Stimulated activated naive CD8-positive, alpha-beta T cell treated with anti-CD3 and anti-CD28 coated beads, Interleukin-15, Interleukin-2, amounts not matched to agents 100 ng/mL and 50 ng/mL, for 24 hours (primary cell): Measurements from ENCODE around the gene PSMG1.
"Not testable (repeated sequence)": the region's sequence is repeated elsewhere in the genome, so short reads cannot be mapped to it uniquely, and the experiment has no call there.

Source experiments
- H3K27ac Mint-ChIP-seq: one replicate; pipeline ENCODE4 v1.8.0; 2021; ENCODE audit warnings: mild to moderate bottlenecking, mixed read lengths
- H3K27me3 Mint-ChIP-seq: one replicate; pipeline ENCODE4 v1.8.0; 2021; ENCODE audit warnings: mixed read lengths
- H3K36me3 Mint-ChIP-seq: one replicate; pipeline ENCODE4 v1.8.0; 2021; ENCODE audit warnings: low read depth, mixed read lengths
- H3K4me1 Mint-ChIP-seq: one replicate; pipeline ENCODE4 v1.8.0; 2021; ENCODE audit warnings: low read depth, mixed read lengths
- H3K4me3 Mint-ChIP-seq: one replicate; pipeline ENCODE4 v1.8.0; 2021; ENCODE audit warnings: mild to moderate bottlenecking, mixed read lengths
- H3K9me3 Mint-ChIP-seq: one replicate; pipeline ENCODE4 v1.8.0; 2021; ENCODE audit warnings: mixed read lengths

The PSMG1 gene

DNA sequence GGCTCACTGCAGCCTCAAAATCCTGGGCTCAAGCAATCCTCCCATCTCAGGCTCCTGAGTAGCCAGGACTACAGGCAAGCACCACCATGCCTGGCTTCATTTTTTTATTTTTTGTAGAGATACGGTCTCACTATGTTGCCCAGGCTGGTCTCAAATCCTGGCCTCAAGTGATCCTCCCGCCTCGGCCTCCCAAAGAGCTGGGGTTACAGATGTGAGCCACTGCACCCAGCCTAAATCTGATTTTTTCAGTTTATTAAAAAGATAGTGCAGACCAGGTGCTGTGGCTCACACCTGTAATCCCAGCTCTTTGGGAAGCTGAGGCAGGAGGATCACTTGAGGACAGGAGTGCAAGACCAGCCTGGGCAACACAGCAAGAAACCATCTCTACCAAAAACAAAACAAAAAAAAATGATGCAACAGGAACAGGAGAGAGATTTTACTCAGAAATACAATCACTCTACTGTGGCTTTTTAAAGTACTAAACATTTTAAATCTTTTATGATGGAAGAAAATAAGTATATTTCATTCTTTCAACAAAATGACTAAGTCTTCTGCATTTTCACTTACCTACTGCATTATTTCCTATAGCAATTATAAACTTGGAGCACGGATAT, 1.9 kb downstream of the PSMG1 start:
- Mint-ChIP-seq H3K4me1 (peaks cover 44% of the 10 kb centered on the region), H3K27ac (no peak overlapping the region), H3K36me3 (peaks cover 42% of the 10 kb centered on the region), H3K9me3 (no peaks in the 10 kb centered on the region), H3K27me3 (no peaks in the 10 kb centered on the region), H3K4me3 (peak overlapping the region; percentile 98)

DNA sequence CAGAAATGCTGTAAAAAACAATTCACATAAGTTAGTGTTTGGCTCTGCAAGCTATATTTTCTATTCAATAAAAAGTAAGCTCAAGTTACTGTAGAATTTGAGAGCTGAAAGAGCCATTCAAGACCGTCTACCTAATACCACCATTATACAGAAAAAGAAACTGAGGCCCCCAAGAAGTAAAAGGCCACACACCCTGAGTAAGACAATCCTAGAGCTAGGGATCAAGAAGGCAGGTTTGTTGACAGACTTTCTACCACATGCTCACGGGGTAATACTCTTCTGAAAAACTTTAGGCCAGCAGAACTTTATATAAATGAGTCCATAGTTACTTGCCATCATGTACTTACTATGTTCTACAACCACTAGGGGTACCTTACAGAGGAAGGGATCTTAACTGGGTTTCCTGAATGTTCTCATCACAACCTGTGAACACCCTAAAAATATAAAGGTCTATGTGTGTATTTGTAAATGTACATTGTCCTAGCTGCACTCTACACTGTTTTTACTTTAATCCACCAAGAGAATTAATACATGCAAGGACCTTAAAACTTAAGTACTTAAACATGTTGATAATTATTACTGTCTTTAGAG, 2.7 kb downstream of the PSMG1 start:
- Mint-ChIP-seq H3K36me3 (peaks cover 50% of the 10 kb centered on the region), H3K27ac (no peak overlapping the region), H3K27me3 (no peaks in the 10 kb centered on the region), H3K4me1 (peaks cover 42% of the 10 kb centered on the region), H3K4me3 (peak overlapping the region; percentile 34), H3K9me3 (no peaks in the 10 kb centered on the region)

DNA sequence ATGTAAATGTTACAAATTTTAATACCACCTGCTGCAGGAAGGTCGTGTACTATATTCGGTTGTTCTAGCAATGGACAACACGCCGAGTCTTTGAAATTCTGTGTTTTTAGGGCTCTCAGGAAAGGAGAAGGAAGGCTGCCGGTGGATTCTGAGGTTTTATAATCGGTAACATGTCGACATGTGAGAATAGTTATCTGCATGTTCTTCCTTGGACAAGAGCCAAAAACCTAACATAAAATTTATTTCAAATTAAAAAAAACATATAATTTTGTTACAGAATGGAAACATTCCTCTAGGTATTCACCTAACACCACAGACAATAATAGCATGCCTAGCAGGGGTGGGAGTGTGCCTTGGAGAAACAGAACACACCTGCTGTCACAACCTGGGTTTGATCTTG, 4.8 kb downstream of the PSMG1 start:
- Mint-ChIP-seq H3K4me1 (peaks cover 27% of the 10 kb centered on the region), H3K4me3 (no peak overlapping the region), H3K27ac (no peak overlapping the region), H3K9me3 (no peaks in the 10 kb centered on the region), H3K27me3 (no peaks in the 10 kb centered on the region), H3K36me3 (peaks cover 69% of the 10 kb centered on the region)

DNA sequence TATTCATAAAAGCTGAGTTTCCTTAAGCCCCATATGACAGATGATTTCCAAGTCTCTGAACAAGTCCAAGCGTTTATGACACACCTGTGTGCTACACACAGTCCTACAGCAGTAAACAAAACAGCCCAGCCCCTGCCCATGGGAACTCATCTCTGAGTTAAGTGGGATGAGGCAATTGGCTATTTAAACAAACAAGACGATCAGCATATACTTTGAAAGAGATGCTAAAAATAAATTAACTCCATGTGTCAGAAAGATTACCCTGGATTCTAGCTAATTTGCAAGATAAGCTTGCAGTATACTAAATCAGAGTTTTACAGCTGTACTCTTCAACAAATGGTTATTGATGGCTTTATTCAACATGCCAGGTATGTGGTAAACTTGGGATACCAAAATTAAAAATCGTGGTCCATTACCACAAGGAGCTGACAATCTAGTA, 7.0 kb downstream of the PSMG1 start:
- Mint-ChIP-seq H3K27me3 (no peaks in the 10 kb centered on the region), H3K9me3 (no peaks in the 10 kb centered on the region), H3K36me3 (peaks cover 80% of the 10 kb centered on the region), H3K27ac (no peak overlapping the region), H3K4me1 (peaks cover 17% of the 10 kb centered on the region), H3K4me3 (no peak overlapping the region)

DNA sequence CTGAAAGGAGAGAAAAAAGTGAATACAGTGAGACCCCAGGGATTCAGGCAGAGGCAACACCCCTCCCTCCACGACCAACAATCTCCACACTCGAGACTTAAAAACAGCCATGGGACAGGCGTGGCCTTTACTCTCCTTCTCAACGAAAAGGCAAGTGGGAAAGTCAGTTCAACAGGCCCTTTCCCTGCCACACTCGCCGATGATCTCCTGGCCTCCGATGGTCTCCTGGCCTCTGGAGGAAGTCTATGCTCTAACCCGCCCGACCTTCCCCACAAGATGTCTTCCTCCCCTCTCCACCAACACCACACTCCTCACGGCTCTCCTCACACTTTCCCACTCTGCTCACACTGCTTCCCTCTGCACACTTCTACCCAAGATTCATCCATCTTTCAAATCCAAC, 7.6 kb downstream of the PSMG1 start:
- Mint-ChIP-seq H3K27me3 (no peaks in the 10 kb centered on the region), H3K36me3 (peaks cover 83% of the 10 kb centered on the region), H3K9me3 (no peaks in the 10 kb centered on the region), H3K27ac (no peak overlapping the region), H3K4me3 (no peak overlapping the region), H3K4me1 (peaks cover 13% of the 10 kb centered on the region)

DNA sequence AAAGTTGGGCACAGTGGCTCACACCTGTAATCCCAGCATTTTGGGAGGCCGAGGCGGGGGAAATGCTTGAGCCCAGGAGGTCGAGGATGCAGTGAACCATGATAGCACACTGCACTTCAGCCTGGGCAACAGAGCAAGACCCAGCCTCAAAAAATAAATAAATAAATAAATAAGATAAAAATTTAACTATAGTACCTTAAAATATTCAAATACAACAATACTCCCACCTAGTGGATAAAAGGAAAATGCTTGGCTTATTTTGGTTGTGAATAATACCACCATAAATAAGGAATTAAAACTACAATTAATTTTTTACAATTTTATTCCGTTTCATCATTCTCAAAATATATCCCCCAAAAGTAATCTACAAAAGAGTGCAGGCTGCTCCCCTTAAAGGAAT, 8.1 kb downstream of the PSMG1 start:
- peaks cover 83% of the 10 kb centered on the region for H3K36me3 Mint-ChIP-seq
- peaks cover 8% of the 10 kb centered on the region for H3K4me1 Mint-ChIP-seq
- no peak overlapping the region for H3K4me3 Mint-ChIP-seq
- no peak overlapping the region for H3K27ac Mint-ChIP-seq
- H3K27me3 Mint-ChIP-seq = no peaks in the 10 kb centered on the region
- no peaks in the 10 kb centered on the region for H3K9me3 Mint-ChIP-seq

DNA sequence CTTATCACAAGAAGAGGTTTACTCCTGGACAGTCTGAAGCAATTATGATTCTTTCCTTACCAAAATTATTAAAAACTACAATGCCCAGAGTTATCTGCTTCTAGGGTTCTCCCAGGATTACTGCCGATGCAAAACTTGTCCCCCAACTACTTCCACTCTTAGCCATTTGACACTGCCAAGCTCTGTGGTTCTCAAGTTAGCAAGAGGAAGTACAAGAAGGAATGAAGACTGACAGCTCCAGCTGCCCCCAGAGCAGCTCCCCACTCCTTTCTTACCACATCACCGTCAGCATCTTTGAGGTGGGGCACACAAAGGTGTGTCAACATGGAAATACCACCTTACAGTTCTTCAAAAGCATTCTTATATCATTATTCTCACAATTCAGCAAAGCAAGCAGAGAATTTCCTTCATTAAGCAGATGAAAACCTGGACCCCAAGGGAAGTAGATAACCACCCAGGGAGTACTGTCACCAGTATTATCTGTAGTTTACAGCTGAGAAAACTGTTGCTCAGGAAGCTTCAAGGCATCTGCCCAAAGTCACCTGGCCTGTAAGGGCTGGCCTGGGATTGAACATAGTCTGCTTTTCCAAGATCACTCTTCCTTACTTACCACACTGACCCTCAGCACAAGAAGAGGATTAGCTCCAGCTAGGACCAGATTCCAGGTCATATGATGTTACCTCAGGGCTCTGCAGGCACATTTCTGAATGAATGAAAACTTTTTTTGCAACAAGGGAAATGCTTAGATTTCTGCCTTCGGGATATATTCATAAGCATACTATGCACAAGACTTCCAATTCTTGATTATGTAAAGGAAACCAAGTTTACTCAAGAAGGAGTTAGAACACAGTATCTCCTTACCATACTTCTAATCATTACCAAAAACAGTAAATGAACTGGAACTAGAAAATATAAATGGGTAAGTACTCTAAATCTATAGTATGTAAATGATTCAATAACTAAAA, 9.3 kb downstream of the PSMG1 start:
- peaks cover 81% of the 10 kb centered on the region for H3K36me3 Mint-ChIP-seq
- no peaks in the 10 kb centered on the region for H3K27me3 Mint-ChIP-seq
- peaks cover 2% of the 10 kb centered on the region for H3K4me1 Mint-ChIP-seq
- H3K27ac Mint-ChIP-seq = no peak overlapping the region
- no peaks in the 10 kb centered on the region for H3K9me3 Mint-ChIP-seq
- H3K4me3 Mint-ChIP-seq = no peak overlapping the region

DNA sequence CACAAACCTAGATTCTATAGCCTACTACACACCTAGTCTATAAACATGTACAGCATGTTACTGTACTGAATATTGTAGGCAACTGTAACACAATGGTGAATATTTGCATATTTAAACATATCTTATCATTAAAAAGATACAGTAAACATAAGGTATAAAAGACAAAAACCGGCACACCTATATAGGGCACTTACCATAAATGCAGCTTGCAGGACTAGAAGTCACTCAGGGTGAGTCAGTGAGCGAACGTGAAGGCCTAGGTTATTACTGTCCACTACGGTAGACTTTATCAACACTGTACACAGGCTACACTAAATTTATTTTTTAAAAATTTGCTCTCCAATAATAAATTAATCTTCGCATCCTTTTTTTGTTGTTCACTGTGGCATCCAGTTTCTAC, 13.3 kb downstream of the PSMG1 start:
- Mint-ChIP-seq H3K27me3 (no peaks in the 10 kb centered on the region), H3K9me3 (peaks cover 6% of the 10 kb centered on the region), H3K4me3 (no peak overlapping the region)

DNA sequence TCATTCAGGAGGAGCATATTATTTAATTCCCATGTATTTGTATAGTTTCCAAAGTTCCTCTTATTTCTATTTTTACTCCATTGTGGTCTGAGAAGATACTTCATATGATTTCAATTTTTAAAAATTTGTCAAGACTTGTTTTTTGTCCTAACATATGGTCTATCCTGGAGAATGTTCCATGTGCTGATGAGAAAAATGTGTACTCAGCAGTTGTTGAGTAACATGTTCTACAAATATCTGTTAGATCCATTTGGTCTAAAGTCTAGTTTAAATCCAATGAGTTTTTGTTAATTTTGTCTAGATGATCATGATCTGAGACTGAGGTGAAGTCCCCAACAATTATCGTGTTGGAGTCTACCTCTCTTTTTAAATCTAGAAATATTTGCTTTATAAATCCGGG, 14.5 kb downstream of the PSMG1 start:
- no peak overlapping the region for H3K4me3 Mint-ChIP-seq
- no peak overlapping the region for H3K27ac Mint-ChIP-seq

More for the DNA sequence above, 13.3 kb downstream of the PSMG1 start:
- Mint-ChIP-seq H3K4me1 (no peaks in the 10 kb centered on the region), H3K36me3 (peaks cover 57% of the 10 kb centered on the region), H3K27ac (no peak overlapping the region)

DNA sequence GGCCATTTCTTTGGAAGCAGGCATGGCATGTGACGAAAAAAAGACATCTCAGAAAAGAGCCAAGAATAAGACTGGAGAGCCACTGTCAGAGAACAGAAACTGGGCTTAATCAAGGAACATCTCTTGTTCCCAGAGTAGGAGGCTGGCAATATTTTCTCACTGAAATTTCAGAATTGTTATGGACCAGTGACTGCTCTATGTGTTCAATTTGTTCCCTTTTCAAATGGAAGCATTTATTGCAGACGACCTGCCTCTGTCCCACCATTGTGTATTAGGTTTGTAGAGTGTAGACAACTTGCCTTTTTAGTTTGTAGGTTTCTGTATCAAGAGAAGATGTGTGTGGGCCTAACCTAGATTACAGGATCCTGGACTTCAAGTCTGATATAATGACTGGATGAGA, 18.7 kb downstream of the PSMG1 start:
- Mint-ChIP-seq H3K4me1 (no peaks in the 10 kb centered on the region), H3K27ac (no peak overlapping the region), H3K4me3 (no peak overlapping the region), H3K36me3 (peaks cover 11% of the 10 kb centered on the region), H3K9me3 (peaks cover 26% of the 10 kb centered on the region), H3K27me3 (peaks cover 6% of the 10 kb centered on the region)

More for the DNA sequence above, 14.5 kb downstream of the PSMG1 start:
- H3K36me3 Mint-ChIP-seq = peaks cover 46% of the 10 kb centered on the region
- peaks cover 16% of the 10 kb centered on the region for H3K9me3 Mint-ChIP-seq
- H3K27me3 Mint-ChIP-seq = peaks cover under 1% of the 10 kb centered on the region
- H3K4me1 Mint-ChIP-seq = no peaks in the 10 kb centered on the region

DNA sequence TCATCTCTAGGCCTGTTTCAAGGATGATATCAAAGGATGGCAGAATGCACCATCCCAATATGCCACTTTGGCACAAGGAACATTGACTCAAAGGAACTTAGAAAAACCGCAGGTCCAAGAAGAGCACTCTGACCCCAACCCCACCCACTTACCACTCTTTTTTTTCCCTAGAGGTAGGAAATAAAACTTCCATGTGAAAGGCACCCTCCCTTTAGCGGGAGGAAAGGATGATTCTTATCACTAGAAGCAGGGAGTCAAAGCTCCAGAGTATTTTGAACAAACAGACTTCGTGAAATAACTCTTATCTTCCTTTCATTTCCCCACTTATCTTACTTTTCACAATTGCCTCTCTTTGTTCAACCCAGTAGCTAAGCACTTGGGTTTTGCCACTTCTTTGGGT, 22.2 kb downstream of the PSMG1 start:
- Mint-ChIP-seq H3K9me3 (peaks cover 22% of the 10 kb centered on the region), H3K27me3 (peaks cover 6% of the 10 kb centered on the region), H3K27ac (no peak overlapping the region), H3K4me3 (no peak overlapping the region), H3K4me1 (no peaks in the 10 kb centered on the region), H3K36me3 (no peaks in the 10 kb centered on the region)

DNA sequence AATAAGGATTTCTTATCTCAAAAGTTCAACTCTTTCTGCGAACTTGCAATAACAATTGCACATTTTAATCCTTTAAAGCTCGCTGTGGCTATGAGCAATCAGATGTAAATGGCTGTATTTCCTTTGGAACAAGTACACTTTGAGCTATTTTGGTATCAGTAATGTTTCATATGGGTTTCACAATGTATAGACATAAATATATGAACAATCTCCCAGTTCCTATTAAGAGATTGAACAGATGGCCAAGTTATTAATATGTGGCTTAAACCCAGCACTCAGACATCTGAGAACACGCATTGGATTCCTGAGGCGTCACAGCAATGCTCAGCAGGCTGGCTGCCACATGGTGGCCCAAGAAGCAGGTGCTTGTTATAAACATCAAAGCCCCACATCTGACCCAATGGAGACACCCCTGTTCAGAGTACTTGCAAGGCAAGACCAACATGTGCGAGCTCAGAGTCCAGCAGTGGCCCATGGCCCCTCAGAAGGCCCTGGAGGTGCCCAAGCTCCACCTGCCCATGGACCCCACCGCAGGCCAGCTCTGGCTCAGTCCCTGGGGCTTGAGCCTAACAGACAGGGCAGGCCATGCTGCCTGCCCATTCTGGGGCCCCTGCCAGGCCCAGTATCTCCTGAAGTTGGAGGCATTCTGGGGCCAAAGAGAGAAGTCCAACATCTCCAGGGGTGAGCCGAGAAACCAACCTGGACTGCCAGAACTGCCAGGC, 23.7 kb downstream of the PSMG1 start:
- no peak overlapping the region for H3K27ac Mint-ChIP-seq
- peaks cover 6% of the 10 kb centered on the region for H3K27me3 Mint-ChIP-seq
- peaks cover 15% of the 10 kb centered on the region for H3K9me3 Mint-ChIP-seq
- H3K4me1 Mint-ChIP-seq = no peaks in the 10 kb centered on the region
- no peak overlapping the region for H3K4me3 Mint-ChIP-seq
- H3K36me3 Mint-ChIP-seq = no peaks in the 10 kb centered on the region

DNA sequence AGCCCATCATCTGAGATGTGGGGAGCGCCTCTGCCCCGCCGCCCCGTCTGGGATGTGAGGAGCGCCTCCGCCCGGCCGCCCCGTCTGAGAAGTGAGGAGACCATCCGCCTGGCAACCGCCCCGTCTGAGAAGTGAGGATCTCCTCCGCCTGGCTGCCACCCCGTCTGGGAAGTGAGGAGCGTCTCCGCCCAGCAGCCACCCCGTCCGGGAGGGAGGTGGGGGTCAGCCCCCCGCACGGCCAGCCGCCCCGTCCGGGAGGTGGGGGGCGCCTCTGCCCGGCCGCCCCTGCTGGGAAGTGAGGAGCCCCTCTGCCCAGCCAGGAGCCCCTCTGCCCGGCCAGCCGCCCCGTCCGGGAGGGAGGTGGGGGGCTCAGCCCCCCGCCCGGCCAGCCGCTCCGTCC, 26.0 kb downstream of the PSMG1 start:
- not testable (repeated sequence) for H3K4me1 Mint-ChIP-seq, H3K27me3 Mint-ChIP-seq, H3K9me3 Mint-ChIP-seq, H3K36me3 Mint-ChIP-seq, H3K4me3 Mint-ChIP-seq, H3K27ac Mint-ChIP-seq

DNA sequence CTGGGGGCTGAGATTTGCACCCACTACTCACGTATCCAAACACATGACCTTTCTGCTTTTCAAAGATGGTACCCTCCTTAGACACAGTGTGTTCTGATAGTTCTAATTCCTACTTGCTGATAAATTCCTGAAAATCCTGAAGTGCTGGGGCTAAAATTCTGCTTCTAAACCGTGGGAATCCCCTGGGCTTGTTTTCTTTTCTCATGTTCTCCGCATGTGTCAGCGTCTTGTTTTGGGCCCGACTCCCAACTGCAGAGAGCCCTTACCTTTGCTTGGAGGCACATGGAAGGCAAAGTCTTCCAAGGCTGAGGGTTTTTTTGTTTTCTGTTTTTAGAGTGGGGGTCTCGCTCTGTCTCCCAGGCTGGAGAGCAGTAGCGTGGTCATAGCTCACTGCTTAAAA, 27.2 kb downstream of the PSMG1 start:
- no peaks in the 10 kb centered on the region for H3K27me3 Mint-ChIP-seq
- H3K4me3 Mint-ChIP-seq = no peak overlapping the region
- no peaks in the 10 kb centered on the region for H3K4me1 Mint-ChIP-seq
- no peaks in the 10 kb centered on the region for H3K9me3 Mint-ChIP-seq
- H3K36me3 Mint-ChIP-seq = no peaks in the 10 kb centered on the region
- no peak overlapping the region for H3K27ac Mint-ChIP-seq

DNA sequence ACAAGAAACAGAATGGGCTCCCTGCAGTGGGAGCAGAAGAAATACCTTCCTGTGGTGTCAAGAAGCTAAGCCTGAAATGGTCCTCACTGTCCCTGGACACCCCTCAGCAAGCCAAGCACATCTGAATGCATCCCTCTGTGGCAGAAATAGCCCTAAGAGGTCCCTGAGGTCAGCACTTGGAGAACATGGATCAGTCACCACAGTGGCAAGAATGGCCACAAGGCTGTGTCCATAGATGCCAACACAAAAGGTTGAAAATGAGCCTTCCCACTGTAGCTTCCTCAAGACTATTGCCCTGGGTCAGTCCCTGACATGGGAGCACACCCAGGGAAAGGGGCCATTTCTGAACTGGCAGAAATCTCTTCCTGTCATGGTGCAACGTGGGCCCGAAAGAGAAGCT, 27.7 kb downstream of the PSMG1 start:
- no peaks in the 10 kb centered on the region for H3K27me3 Mint-ChIP-seq
- no peaks in the 10 kb centered on the region for H3K4me1 Mint-ChIP-seq
- no peaks in the 10 kb centered on the region for H3K36me3 Mint-ChIP-seq
- no peak overlapping the region for H3K27ac Mint-ChIP-seq
- H3K4me3 Mint-ChIP-seq = no peak overlapping the region
- H3K9me3 Mint-ChIP-seq = no peaks in the 10 kb centered on the region
